GM19099 (cell line): Measurements from ENCODE around the gene DLST.

Source experiments
- POLR2A ChIP-seq: IDR thresholded peaks from 3 replicates; pipeline ENCODE4 v1.6.1; 2011; ENCODE audit warnings: low read depth; ENCODE audit not compliant: insufficient read length; ENCODE audit errors: extremely low read depth

Gene DLST

DNA sequence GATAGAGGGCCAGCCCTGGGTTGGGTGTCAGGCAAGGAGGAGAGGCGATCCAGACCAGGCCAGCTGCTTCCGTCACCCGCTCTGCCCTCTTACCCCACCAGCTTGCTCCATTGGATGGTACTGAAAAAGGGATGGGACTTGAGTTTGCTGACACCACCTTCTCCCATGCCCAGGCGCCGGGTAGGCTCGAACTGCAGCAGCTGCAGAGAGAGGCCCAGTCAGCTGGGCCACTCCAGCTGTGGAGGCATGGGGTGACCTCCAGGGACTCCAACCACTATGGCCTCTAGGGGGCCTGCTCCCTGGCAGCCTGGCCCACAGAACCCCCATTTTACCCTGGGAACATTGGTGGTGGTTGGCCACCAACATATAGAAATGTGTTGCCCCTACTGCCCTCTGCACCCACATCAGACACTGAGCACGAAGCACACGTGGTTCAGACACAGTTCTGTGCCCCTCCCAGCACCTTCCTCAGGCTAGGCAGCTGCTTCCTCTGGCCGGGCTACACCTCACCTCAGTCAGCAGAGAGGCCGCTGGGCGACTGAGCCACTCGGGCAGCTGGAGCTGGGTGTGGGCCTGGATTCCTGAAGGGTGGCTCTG is 25.3 kb downstream of the DLST start:
- no peak for TF ChIP-seq POLR2A

DNA sequence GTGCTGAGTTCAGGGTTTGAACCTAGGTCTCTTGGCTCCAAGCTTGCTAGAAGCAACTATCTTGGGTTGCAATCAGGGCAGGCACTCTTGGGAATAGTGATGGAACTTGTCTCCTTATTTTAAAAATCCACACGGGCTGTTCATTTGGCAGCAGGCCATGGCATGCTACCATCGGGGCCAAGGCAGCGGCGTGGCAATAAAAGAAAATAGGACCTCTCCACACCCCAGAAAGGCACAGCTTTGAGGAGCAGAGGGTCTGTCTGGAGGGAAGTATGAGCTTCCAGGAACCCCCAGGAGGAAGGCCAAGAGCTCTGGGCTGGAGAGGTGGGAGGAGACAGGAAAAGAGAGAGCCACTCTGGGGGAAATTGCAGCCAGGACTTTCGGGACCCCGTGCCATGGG is 26.0 kb downstream of the DLST start:
- TF ChIP-seq POLR2A = no peak

DNA sequence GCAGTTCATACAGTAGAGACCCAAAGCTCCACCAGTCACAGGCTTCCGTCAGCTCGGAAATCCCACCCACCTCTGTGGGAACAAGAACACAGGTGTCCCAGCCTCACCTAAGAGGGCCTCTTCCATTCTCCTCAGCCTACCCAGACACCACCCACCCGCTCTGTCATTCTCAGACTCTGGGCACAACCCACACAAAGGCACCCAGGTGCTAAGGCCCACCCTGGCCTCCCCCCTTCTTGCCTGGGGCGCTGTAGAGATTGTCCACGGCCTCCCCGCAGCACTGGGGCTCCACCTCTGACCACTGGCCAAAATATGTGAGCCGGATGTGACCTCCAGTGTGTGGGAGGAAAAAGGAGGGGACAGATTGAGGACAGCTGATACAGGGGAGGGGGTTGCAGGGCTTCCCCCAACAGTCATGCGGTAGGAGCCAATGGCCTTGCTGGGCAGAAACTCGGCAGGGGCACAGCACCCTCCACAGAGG is 27.2 kb downstream of the DLST start:
- no peak for TF ChIP-seq POLR2A

DNA sequence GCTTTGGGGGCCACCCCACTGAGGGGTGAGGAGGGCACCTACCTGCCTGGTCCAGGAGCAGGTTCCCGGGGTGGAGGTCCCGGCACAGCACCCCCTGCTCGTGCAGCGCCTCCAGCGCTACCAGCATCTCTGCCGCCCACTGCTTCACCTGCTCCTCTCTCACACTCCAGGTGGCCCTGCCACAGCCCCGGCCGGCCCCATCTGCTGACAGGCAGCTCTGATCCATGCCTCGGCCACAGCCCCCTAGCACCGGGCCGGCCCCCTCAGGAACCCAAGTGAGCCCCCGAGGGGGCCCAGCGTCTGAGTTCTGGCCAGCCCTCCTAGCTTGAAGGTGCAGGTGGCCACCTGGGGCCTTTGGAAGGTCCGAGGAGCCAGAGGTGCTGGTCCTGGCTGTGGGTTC is 27.8 kb downstream of the DLST start:
- TF ChIP-seq POLR2A = no peak

DNA sequence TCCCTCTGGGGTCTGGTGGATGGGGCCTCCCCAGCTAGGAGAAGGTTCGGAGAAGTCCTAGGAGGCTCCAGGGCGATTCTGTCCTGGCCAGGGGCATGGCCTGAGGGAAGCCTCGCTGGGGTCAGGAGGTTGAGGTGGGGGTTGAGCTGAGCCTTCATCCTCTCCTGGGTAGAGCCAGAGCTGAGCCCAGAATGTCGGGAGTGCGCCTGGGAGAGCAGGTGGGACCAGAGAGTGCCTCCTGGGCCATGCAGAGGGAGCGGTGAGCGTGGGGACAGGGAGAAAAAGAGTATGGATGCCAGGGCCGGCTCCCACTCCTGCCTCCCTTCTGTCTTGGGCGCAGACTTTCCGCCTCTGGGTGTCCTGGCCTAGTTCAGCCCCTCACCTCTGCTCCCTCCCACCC is 28.2 kb downstream of the DLST start:
- no peak for TF ChIP-seq POLR2A

DNA sequence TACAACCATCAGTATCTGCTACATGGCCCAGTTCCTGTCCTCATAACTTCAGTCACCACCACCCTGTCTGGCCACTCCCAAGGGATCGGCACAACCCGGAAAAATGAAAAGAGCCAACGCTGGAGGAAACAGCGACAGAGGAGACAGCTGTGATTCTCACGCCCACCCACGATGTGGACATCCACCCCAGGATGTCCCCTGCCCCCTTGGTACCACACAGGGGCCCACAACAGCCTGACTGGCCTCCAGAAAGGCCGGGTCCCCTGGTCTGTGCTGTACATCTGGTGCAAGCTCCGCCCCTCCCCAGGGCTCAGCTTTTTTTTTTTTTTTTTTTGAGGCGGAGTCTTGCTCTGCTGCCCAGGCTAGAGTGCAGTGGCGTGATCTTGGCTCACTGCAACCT is 28.8 kb downstream of the DLST start:
- TF ChIP-seq POLR2A = no peak

- no peak for TF ChIP-seq POLR2A
Measured at GRCh38 chr14:74911221-74911620, 29.5 kb downstream of the DLST start.

DNA sequence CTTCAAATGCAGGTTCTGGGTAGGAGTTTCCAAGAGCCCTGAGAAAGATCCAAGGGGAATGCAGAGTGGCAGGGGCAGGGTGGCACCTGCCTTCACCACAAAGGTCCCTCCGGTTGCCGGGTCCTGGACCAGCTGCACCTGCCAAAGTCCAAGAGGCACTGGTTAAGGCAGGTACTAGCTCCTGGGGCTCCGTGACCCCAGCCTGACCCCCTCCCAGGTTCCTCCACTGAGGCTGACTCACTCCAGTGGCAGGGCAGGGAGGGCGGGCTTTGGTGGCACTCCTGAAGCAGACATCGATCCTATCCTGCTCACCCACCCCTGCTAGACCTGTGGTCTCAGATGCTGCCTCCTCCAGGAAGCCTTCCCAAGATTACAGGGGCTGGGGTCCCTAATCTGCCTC is 30.0 kb downstream of the DLST start:
- no peak for TF ChIP-seq POLR2A

DNA sequence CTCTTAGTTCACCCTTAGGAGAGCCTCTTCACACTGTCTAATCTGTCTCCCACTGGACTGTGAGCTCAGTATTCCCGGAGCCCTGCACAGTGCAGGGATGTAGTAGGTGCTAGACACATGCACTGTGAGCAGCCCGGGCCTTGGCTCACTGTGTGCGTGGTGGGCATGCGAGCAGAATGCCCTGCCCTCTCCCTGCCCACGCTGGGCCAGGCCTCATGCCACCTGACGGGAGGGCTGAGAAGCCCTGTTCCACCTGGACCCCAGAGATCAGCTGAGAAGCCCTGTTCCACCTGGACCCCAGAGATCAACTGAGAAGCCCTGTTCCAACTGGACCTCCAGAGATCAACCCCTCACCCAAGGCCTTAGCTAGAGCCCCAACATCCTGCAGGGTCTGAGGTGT is 30.4 kb downstream of the DLST start:
- no peak for TF ChIP-seq POLR2A

DNA sequence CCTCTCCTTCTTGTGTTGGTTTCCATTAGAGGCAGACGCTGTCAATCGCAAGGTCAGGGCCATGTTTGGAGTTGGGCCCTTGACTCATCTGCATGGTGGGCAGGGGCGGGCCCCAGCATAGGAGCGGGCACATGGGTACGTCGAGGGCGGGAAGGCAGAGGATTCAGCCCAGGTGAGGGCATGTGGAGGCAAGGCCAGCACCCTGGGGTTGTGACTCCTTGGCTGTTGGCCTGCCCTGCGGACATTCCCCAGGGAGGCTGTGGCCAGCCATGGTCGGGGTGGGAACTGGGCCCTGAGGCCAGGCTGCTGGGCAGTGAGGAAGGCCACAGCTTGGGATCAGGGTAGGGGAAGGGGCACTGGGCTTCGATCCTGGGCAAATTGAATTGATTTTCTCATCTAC is 31.1 kb downstream of the DLST start:
- TF ChIP-seq POLR2A = no peak

DNA sequence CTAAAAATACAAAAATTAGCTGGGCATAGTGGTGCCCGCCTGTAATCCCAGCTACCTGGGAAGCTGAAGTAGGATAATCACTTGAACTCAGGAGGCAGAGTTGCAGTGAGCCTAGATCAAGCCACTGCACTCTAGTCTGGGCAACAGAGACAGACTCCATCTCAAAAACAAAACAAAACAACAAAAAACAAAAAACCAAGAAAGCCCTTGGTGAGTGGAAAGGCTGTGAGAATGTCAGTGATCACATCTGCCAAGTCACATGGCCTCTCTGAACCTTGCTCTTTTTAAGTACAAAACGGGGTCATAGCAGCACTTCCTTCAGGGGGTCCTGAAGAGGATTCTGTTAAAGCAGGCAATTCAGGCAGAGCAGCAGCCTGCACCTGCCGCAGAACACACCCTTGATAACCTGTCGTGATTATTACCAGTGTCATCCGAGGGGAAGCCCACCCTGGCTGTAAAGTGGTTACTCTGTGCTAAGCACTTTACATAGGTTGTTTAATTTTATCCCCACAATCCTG is 31.7 kb downstream of the DLST start:
- no peak for TF ChIP-seq POLR2A

GRCh38 chr14:74913986-74914573 is 32.4 kb downstream of the DLST start:
- no peak for TF ChIP-seq POLR2A

- TF ChIP-seq POLR2A = no peak
Measured at GRCh38 chr14:74915426-74915825, 33.7 kb downstream of the DLST start.

- no peak for TF ChIP-seq POLR2A
Measured at GRCh38 chr14:74915826-74916225, 34.1 kb downstream of the DLST start.

DNA sequence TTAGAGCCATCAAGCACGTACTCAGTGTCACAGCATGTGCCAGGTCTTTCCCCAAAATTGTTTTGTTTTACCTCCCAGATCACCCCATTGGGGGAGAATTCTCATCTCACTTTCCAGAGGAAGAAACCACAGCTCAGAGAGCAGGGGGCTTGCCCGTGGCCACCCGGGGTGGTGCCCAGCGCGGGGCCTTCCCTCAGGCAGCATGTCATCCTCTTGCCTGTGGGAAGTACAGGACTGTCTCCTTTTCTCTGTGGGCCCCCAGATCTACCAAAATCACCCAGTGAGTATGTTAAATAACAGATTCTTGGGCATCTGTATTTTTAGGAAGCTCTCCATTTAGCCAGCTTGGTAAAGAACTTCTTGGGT is 35.4 kb downstream of the DLST start:
- TF ChIP-seq POLR2A = no peak

- no peak for TF ChIP-seq POLR2A
Measured at GRCh38 chr14:74917646-74918081, 35.9 kb downstream of the DLST start.

DNA sequence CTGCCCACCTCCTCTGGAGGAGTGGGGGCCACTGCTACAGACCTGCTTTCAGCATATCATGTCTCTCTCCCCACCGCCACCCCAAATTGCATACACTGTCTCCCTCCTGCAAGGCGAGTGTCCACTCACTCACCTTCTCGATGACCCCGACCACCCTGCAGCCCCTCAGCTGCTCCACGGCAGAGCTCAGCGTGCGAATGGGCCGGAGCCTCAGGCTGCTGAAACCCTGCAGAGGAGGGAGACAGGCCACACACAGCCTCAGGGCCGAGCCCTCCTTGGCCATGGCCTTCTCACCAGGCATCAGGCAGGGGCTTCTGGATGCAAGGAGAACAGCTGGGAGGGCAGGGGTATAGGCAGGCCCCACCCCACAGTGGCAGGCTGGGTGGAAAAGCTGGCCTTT is 36.7 kb downstream of the DLST start:
- TF ChIP-seq POLR2A = no peak
